Skin of body (tissue), 2 donors: Measurements from ENCODE around the gene RAPGEF3. TPM values are rescaled to one million over a fixed set of nuclear protein-coding genes. Genes with fewer than 3 reads are reported as not detected.

Source experiments
- DNase-seq: peaks from one replicate; lab custom pipeline; 2025; lab: John Stamatoyannopoulos, UW
- total RNA-seq: library from RNA; depleted of rRNA; stranded (reverse); fragments of >200 nt; gene quantifications from one replicate; pipeline ENCODE4 v1.2.3, GENCODE V29; 2014

Gene RAPGEF3
- total RNA-seq, 1 donor from 2014 or later = 10.8 TPM

GRCh38 chr12:47725893-47726292 is 32.8 kb downstream of the RAPGEF3 start:
- DNase-seq = peak; percentile 26

DNA sequence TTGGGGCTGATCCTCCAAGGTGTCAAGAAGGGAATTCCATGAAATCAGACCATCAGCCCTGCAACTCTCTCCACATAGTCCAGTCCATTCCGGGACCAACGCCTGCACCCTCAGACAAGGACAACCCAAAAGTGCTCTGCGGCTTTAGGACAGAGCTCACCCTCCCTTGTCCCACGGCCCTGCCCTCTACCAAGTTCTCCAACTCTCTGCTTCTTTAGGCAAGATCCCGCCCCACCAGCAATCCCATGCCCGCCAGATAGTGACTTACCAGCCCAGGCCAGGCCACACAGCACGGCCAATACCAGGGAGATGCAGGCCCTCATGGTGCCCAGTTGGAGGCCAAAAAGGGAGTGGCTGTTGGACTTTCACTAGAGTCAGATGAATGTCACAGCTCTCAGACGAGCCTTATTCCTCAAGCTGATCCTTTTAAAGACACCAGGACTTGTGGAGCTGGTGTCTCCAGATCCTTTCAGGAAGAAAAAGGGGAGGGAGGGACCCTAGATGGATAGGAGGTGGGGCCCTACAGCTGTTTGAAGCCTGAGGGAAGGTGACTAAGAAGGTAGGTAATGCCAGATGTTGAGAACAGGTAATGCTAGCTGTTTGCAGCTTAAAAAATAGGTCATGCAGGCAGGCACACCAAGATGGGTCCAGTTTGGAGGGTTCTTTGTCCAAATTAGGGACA is 33.4 kb downstream of the RAPGEF3 start, which contains the start of gene ENDOU:
TSS of gene ENDOU (minus strand) at position 400 of the 682 bp plus-strand sequence. CDS start at position 323, 77 bp downstream.
- no peak for DNase-seq

DNA sequence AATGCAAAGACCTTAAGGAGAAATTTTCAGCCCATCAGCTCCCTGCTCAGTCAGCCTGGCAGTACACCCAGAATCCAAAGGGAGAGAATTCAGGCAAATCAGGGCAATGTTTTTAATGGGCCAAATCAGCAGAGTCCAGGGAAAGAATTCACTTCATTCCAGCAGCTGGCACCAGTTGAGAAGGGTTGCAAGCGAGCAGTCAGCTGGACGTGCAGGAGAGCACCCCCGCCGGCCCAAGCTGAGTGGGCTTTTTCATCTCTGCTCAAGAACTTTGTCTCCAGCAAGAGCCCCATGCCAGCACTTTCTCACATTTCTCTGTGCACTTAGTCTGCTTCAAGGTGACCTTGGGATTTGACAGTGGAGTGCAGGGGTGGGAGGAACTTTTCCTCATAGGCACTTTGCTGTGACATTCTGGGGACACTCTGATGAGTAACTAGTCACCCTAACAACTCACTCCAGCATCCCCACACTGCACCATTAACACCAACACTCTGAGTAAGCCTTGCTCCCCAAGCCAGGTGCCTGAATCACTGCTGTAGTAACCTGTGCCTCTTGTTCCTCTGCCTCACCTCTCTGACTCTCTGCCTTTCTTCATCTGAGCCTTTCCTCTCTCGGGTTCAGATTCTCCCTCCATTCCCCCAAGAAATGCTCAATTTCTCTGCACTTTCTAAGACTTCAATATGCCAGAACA is 35.6 kb downstream of the RAPGEF3 start:
- no peak for DNase-seq

GRCh38 chr12:47722136-47722834 is 36.4 kb downstream of the RAPGEF3 start:
- DNase-seq = no peak

DNA sequence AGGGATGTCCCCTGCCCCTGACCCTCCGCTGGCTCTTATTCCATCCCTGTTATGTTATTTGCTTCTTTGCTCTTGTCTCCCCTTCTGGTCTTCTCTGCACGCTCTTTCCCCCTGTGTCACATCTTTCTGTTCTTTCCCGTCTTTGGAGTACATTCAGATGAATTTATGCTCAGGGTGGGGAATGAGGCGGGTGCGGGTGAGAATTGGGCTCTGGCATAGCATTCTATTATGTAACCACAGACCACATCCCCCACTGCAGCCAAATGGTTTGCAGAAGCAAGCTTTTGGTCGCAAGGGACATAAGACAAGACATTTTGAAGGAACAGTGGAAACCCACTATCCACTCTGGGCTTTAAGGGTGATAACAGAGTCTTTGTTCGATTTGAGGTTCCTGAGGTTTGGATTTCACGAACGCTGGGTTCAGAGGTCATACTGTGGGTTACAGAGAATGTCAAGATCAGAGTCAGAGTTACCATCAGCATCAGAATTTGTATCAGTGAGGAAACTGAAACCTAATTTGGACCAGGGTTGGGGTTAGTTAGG is 37.2 kb downstream of the RAPGEF3 start:
- no peak for DNase-seq

GRCh38 chr12:47718531-47718930 is 40.1 kb downstream of the RAPGEF3 start:
- no peak for DNase-seq

GRCh38 chr12:47717443-47718193 is 41.1 kb downstream of the RAPGEF3 start:
- peak; percentile 69 for DNase-seq

DNA sequence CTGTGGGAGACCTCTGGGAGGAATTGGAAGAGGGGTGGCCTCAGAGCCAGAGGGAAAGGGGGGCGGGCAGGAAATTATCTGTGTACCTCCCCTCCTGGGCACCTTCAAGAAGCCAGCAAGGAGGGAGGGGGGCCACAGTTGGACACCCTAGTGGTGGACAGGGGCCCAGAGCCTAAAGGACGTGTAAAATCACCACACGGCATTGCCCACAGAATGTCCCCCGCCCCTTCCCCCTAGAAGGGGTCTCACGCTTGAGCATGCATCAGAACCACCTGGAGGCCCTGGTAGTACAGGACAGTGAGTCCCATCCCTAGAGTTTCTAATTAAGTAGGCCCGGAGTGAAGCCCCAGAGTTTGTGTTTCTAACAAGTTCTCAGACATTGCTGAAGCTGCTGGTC is 41.6 kb downstream of the RAPGEF3 start:
- DNase-seq = no peak

DNA sequence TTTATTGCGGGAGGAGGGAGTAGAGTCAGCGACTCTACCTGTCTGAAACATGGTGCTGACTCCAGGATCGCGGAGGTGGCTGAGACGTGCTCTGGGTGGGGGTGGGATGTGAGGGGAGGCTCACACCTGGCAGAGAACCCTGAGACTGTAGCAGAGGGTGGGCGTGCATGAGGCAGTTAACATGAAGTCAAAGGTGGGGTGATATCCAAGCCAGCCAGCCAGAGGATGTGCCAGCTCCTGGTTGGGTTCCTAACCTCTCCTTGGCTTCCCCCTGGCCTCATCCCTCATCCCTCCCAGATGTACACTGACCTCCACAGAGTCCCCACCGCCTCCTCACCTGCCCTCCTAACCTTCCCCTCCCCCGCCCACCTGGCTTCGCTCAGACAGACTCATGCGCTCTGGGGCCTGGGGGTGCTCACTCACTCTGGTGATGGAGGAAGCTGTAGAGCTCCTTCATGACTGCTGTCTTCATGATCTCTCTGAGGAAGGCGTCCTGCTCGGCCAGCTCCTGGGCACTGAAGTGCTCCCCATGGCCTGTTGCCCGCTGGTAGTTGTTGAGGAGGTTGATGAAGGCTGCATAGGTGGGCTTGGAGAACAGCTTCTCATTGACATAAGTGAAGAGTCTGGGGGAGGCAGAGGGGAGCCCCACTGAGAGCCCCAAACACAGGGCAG is 42.7 kb downstream of the RAPGEF3 start:
- no peak for DNase-seq

DNA sequence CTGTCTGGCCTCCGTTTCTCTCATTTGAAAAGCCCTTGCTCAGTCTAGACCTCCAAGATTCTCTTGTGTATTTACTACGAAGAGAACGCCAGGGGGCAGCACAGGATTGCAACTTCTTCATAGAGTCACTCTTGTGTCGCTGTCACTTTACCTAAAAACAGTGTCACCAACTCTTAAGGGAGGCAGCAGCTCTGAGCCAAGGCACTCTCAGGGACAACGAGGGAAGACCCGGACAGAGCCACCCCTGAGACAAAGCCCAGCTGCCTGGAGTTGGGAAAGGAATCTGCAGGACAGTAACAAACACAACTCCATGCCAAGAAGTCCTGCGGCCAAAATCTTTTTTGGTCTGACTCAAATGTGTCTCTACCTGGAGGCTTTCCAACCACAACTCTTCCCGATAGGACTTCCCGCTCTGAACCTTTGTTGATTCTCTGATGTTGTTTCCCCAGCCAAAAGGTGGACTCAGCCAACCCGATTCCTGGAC is 43.2 kb downstream of the RAPGEF3 start:
- peak; percentile 83 for DNase-seq

GRCh38 chr12:47714826-47715386 is 43.8 kb downstream of the RAPGEF3 start:
- no peak for DNase-seq

DNA sequence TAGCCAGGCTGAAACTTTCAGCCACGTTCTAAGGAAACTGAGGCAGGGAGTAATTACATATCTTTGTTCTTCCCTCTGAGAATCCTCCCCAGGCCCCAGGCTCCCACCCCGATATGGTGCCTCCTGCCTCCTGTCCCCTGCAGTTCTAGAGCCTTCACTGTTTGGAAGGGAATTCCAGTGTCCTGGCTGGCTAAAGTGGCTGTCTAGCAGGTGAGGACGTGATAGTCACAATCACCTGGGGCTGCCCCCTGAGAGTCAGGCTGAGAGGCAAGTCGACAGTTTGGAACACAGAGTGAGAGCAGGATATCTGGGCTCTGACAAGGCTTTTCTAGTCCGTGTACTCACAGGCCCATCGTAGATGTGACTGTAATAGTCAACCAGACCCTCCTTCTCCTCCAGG is 46.5 kb downstream of the RAPGEF3 start:
- DNase-seq = no peak

GRCh38 chr12:47711448-47711847 is 47.2 kb downstream of the RAPGEF3 start:
- no peak for DNase-seq

DNA sequence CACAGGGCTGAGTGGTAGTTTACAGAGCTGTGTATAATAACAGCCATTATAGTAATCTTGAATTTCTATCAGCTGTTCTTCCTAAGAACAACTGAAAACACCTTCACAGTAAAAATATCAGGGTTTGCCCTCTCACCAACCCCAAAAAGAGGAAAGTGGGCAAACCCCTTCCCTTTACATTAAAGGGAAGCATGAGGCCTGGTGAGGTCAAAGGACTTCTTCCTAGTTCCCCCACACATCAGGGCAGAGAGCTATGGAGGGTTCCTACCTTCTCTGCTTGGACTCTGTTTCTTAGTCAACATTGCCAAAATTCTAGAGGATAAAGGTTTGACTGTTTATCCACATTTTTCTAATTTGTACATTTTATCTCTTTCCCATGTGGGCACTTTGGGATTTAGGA is 48.4 kb downstream of the RAPGEF3 start:
- no peak for DNase-seq

DNA sequence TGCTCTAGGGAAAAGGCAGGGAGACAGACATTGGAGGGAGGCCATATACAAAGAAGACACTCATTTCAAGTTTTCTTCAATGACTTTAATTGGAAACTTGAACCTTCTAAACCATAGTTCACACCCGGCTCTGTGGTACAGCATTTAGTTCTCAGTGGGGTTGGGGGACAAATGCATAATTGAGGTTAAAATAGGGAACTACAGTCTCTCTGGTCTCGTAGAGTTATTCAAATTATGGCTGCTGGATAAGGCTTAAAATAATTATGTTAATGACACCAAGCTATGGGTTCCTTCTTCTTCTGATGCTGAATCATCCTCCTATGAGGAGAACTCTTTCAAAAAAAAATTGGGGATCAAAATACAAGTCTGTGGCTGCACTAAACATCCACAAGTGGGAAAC is 49.0 kb downstream of the RAPGEF3 start:
- DNase-seq = no peak

DNA sequence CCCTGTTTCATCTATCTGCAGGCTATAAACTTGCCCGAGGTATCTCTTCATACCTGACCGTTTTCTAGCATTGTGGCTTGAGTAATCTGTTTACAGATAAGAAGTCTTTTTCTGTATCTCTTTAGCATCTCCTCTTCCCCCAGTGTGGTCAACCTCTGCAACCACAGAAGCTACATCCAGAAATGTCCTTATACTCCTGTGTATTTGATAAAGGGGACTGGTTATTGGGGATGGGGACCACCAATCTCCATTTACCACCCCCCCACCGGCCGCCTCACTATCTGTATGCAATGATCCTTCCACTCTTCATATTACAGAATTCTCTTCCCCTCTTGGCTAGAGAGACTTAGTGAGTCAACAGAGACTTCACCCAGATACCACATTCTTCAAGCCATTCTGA is 49.4 kb downstream of the RAPGEF3 start:
- no peak for DNase-seq

DNA sequence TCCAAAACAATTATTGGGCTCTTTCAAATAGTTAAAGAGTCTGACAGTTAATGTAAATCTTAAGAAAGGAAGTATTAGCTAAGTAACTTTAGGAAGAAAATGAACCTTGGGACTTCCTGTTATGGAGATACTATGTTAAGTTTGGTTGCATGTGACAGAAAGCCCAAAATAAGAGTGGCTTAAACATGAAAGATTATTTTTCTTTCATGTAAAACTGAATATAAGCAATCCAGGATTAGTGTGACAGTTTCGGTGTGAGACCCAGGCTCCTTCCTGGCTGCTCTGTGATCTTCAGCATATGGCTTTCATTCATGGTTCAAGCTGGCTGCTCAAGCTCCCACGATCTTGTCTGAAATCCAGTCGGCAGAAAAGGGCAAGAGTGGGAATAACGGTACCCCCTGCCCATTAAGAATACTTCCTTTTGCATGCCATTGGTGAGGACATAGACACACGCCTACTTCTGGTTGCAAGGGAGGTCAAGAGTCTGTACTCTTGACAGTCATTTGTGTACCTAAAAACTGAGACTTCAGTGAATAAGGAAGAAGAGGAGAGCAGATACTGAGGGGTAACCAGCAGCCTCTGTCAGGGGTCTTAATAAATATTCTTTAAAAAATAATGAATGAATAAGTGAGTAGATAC is 50.7 kb downstream of the RAPGEF3 start:
- no peak for DNase-seq

GRCh38 chr12:47707355-47707754 is 51.3 kb downstream of the RAPGEF3 start:
- DNase-seq = no peak

DNA sequence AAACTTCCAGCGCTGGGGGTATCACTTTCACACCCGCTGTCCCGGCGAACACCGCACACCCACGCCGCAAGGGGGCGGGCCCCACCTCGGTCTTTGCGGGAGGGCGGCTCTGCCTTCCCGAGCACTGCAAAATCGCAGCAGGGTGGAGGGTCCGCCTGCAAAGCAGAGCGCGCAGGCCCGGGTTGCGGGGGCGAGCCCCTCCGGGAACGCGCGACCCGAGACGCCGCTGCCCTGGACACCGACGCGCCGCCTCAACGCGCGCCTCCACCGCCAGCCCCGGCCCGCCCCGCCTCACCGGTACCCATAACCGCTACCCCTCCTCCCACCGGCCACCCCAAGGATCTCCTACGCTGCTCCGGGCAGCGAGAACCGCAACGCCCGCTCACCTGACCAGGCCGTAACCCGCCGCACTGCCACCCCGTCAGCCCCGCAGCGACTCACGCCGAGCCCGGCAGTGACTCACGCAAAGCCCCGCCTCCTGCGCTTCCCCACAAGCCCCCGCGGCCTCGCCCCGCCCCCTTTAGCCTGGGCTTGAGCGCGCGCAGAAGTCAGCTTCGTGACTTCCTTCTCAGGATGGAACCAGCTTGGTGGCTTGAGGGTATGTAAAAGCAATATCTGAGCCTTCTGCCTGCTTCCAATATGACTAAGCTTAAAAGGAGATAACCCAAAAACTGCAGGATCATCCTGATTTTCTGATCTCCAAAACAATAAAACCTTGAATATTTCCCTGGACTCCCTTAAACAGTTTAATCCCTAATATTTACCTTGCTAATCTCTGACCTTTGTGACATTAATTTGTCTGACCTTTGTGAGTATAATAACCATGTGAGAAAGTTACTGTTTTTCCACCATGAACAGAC is 52.9 kb downstream of the RAPGEF3 start, which contains the start of gene RPAP3:
TSS of gene RPAP3 (minus strand) at position 465 of the 860 bp plus-strand sequence. CDS start 3,190 bp downstream, outside the sequence.
- peak; percentile 93 for DNase-seq
